Cardiac fibroblast (primary cell): ENCODE measurements around the gene CALHM1.
"Not testable (repeated sequence)": the region's sequence is repeated elsewhere in the genome, so short reads cannot be mapped to it uniquely, and the experiment has no call there.

Experiments
- DNase-seq, 2 donors: peaks; one replicate each; pipeline versions ENCODE4 v3.0.0 to v3.0.0-alpha.2; 2010; ENCODE audit warnings: low read depth in 2 of 2
- H3K4me3 ChIP-seq, 2 donors: replicated peaks in 1 of 2; 1 replicate in 1 of 2; 2 replicates in 1 of 2; pipeline ENCODE4 v1.5.1; 2011; ENCODE audit warnings: low read depth in 2 of 2, low read length in 2 of 2, mild to moderate bottlenecking in 2 of 2, moderate library complexity in 1 of 2
- CTCF ChIP-seq: IDR thresholded peaks from one replicate; pipeline ENCODE4 v1.5.1; 2011; ENCODE audit warnings: low read depth, mild to moderate bottlenecking, low read length, inconsistent platforms

The CALHM1 gene

GRCh38 chr10:103431902-103432301, 26.8 kb downstream of the CALHM1 start:
- no peak overlapping the region for H3K4me3 ChIP-seq
- TF ChIP-seq CTCF, result no peak
- no peak for DNase-seq

DNA sequence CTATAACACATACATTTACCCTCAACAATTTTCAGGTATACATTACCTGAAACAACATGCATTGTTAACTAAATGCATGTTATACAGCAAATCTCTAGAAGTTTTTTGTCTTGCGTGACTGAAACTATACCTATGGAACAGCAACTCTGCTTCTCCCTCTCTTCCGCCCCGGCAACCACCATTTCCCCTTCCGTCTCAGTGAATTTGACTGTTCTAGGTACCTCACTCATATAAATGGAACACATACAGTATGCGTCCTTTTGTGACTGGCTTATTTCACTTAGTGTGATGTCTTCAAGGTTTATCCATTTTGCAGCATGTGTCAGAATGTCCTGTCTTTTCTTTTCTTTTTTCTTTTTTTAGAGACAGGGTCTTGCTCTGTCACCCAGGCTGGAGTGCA, 29.1 kb downstream of the CALHM1 start:
- no peak for TF ChIP-seq CTCF
- DNase-seq, result no peak
- no peak overlapping the region for H3K4me3 ChIP-seq

DNA sequence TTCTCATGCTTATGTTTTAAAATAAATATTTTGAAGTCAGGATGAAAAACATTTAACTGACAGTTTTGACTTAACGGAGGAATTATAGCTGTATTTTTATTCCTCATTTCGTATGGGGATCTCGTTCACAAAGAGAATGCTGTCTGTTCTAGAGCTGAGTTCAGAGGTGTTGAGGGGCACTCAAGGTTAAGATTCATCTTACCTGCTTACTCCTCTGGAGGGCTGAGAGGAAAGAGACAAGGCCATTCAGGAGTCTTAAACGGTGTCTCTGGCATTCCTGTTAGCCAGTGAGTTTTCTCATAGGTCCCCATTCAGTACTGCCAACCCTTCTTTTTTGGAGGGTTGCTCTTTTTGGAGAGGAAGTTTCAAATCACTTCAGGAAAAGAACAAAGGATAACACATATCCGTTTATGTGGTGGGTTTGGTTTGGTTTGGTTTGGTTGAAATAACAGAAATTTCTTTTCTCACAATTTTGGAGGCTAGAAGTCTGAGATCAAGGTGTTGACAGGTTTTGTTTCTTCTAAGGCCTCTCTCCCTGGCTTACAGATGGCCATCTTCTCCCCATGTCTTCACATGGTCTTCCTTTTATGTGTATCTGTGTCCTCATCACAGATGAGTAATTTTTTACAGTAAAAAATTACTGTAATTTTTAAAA, 29.6 kb downstream of the CALHM1 start:
- TF ChIP-seq CTCF, result no peak
- no peak overlapping the region for H3K4me3 ChIP-seq
- DNase-seq, result no peak

DNA sequence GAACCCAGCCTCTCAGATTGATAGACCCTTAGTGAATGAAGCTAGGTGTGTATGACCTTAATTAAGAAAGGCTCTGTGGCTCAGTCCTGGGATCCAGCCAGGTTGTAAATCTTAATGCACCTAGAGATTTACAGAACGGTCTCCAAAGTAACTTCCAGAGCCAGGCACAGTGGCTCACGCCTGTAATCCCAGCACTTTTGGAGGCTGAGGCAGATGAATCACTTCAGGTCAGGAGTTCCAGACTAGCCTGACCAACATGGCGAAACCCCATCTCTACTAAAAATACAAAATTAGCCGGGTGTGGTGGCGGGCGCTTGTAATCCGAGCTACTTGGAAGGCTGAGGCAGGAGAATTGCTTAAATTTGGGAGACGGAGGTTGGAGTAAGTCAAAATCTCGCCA, 30.8 kb downstream of the CALHM1 start:
- no peak overlapping the region for H3K4me3 ChIP-seq
- no peak for TF ChIP-seq CTCF
- no peak for DNase-seq

DNA sequence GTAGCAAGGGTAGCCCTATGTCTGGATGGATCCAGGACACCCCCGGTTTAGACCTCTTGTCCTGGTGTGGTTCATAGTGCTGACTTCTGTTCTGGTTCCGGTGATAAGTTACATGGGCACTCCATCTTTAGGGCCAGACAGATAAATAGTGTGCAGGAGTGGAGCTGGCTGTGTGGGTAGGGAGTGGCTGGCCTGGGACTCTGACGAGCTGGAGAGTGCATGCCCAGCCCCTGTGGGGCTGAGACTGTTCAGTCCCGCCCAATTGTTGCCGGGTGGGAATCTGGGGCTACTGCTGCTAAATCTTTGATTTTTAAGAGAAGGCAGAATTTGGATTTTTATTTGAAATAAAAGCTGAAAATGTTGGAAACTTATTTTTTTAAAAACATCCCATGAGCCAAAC, 35.0 kb downstream of the CALHM1 start:
- H3K4me3 ChIP-seq, result no peak overlapping the region
- TF ChIP-seq CTCF, result no peak
- no peak for DNase-seq

- TF ChIP-seq CTCF, result no peak
- no peak overlapping the region for H3K4me3 ChIP-seq
- no peak for DNase-seq
These were observed 39.6 kb downstream of the CALHM1 start for GRCh38 chr10:103419101-103419500.

- no peak overlapping the region for H3K4me3 ChIP-seq
- TF ChIP-seq CTCF, result no peak
- no peak for DNase-seq
These were observed 41.1 kb downstream of the CALHM1 start for GRCh38 chr10:103417601-103418000.

DNA sequence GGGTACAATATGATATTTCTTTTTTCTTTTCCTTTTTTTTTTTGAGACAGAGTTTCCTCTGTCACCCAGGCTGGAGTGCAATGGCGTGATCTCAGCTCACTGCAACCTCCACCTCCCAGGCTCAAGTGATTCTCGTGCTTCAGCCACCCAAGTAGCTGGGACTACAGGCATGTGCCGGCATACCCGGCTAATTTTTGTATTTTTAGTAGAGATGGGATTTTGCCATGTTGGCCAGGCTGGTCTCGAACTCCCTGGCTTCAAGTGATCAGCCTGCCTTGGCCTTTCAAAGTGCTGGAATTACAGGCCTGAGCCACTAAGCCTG, 41.6 kb downstream of the CALHM1 start:
- H3K4me3 ChIP-seq, DNase-seq: not testable (repeated sequence)
